HG02970 (cell line): Measurements from ENCODE around the gene STX8.
"Not testable (repeated sequence)": the region's sequence is repeated elsewhere in the genome, so short reads cannot be mapped to it uniquely, and the experiment has no call there.

ENCODE experiments used
- ATAC-seq: cut with Tn5 transposase; IDR thresholded peaks from one replicate; pipeline ENCODE4 v1.9.1; 2021; ENCODE audit warnings: mild to moderate bottlenecking, moderate library complexity, moderate number of reproducible peaks; ENCODE audit not compliant: unreplicated experiment, low FRiP score

STX8 gene

DNA sequence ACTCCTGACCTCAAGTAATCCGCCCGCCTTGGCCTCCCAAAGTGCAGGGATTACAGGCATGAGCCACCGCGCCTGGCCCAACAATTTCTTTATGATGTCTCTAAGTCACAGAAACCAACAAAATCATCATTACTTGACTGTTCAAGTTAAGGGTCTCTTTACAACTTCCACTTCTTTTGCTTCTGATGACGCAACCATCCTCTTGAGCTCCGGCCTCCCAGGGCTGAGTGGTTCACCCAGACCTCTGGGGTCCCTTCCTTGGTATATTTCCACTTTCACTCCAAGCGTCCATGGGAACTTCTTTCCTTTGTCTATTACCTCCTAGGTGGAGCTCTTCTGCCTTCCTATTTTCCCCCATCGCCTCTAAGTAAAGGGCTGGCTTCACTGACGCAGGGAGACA lies 300.6 kb downstream of the STX8 start:
- no peak for ATAC-seq

DNA sequence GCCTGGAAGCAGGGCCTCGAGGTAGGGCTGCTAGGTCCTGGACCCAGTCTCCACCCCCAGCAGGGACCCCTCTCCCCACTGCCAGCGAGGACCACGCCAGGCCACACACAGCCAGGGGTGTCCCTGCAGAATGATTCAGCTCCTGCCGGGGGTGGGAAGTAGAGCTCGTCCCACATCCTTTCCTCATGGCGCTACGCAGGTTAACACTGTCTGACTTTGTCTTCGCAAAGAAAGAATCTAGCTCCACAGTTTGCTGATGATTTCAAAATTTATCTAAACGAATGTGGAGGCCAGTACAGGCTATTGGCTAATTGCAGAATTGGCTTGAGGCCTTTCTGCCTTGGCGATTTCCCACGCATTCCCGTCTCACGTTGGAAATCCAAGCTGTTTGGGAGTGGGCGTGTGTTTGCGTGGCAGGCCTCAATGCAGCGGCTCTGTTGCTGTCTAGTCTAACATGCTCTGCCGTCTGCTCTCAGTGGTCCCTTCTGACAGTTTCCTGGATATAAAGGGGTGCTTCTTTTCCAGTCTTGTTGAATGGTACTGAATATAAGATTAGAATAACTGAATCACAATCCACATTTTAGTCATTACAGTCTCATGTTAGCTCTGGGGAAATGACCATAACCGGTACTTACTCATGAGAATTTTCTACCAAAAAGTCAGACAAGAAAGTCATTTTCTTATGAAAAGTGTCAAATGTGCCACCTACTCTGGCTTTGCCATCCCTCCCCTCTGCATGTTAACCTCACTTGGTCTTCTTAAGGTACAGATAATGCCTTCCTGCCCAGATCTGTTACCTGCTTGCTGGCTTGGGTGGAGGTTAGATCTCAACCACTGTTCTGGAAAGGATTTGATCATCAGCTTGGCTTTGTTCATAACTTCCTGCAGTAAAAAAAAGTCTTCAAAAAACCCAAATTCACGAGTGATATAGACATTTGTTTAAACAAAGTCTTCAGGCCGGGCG lies 301.9 kb downstream of the STX8 start:
- no peak for ATAC-seq

DNA sequence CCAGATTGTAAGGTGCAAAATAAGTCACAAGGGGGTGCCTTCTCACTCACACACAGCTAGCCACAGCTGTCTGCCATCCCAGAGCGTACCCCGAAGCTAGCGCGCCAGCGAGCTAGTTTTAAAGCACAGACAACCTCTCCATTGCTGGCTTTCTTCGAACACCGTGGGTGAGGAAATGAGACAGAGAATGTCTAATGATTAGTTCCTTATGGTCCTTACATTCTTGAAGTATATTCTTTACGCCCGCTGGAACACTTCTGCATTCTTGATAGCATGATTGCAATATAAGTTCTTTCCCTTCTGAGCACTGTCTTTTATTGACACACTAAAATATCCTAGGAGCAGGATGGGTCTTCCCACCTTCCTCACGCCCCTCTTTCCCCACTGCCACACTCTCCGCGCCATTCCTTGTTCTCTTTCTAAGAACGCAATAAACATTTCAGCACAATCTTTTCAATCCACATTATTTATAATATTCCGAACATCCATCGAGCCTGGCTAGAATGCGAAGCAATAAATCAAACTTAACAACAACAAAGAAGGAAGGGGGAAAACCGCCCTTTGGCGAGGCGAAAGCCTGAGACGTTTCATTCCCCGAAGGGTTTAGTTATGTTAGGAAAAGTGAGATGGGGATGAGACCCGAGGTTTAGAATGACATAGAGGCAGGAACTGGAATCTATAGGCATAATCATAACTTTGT lies 303.0 kb downstream of the STX8 start:
- ATAC-seq = no peak

DNA sequence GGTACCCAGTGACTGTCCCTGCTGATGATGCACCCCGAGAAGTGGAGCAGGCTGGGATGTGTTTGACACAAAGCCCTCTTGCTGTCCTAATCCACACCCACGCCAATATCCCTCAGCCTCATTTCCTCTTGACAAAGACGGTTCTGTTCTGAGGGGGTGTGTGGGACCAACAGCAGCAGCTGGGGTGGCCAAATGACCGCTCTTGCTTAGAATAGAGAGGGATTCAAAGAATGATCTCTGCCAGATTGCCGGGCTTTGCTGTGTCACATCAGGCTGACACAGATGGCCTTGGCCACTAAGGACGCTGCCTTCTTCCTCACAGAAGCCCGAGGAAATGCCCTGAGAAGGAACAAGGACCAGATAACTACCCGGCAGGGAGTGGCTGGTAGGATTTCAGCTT lies 303.6 kb downstream of the STX8 start:
- no peak for ATAC-seq

DNA sequence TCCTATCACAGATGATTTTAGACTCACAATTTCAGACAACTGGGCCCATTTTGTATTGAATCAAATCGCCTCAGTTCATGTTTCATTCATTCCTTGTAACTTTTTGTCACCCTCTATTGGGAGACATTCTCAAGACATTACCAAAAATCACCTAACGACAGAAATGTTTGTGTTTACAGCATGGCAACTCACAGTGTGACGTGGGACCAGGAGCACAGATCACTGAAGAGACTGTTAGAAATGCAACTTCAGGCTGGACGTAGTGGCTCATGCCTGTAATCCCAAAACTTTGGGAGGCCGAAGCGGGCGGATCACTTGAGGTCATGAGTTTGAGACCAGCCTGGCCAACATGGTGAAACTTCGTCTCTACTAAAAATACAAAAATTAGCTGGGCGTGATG lies 304.7 kb downstream of the STX8 start:
- no peak for ATAC-seq

DNA sequence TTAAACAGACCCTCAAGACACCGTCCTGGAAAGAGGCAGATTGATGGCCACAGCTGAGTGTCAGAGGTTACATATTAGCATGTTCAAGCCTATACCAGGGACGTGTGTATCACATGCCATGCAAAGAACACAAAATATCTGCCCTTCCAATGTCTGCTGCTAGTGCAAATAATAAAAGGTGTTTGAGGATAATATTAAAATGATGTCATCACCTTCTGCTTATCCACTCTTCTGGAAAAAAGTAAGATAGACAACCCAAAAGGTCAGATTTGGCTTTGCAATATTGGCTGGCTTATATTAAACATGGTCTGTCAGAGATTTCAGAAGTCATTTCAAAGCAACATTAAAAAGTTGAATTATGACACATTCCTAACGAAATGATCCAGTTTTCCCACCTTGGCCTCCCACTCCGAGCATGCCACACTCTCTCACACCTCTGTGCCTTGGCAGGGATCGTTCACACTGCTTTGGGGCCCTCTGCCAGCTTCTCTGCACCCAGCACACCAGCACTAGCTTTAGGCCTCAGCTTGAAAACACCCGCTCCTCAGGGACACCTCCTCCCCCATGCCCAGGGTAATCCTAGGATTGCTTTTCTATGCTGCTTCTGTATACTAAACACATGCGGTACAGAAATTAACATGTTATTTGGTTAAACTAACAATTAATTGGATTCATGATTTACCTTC lies 306.1 kb downstream of the STX8 start:
- ATAC-seq = no peak

DNA sequence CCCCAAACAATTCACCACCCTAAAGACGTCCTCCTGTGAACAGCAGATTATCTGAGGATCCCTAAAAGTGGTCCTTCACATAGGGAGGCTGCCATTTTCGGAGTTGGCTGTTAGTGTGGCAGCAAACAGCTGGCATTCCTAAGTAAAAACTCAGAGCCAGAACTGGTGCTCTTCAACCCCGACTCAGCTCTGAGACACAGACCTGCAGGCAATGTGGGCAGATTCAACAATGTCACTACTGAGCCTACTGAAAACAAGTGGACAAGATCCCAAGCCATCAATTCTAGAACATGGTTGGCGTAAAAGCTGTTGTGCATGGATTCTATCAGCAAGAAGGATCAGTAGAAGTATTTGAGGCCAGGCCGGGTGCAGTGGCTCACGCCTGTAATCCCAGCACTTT lies 307.1 kb downstream of the STX8 start:
- ATAC-seq = no peak

DNA sequence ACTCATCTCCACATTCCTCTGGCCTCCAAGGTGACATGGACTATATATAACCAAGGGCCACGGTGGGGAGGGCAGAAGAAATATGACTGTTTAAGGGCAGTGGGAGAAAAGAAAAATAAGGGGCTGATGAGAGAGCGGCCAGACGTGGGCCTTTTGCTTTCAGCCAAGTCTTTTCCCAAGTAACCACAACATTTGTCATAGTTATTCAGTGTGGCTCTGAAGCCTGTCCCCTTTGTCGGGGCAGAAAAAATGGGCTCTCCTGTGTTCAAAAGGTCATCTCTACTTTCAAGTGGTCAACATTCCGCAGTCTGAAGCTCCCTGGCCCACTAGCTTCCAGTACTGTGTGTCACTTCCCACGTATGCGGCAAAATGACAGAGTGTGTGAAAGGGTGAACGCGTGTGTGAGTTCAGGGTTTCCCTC lies 308.9 kb downstream of the STX8 start:
- no peak for ATAC-seq

DNA sequence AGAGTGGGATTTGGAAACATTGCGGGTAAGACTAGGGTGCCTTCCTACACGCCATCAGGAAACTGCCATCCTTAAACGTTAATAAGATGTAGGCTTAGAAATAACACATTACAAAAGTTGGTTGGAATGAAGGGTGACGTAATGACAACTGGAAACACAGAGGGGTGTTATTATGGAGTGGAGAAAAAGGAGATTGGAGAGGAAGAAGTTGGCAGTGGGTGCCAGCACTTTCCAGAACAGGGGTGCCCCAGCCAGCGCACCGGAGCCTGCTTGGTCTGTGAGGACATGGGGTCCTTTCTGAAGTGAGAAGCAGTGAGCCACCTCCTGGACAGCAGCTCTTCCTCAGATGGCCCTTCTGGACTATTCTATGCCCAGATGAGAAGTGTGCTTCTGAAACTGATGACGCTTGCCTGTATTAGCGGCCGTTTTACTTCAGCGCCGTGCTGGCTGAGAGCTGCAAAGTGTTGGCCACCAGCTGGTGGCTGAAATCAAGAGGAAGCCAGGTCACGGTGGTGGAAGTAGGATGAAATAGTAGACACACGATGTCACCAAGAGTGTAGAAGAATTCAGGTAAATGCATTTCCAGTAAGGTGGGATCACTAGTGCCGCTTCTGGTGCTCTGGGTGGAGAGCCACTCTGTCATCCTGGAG lies 309.5 kb downstream of the STX8 start:
- ATAC-seq = no peak

DNA sequence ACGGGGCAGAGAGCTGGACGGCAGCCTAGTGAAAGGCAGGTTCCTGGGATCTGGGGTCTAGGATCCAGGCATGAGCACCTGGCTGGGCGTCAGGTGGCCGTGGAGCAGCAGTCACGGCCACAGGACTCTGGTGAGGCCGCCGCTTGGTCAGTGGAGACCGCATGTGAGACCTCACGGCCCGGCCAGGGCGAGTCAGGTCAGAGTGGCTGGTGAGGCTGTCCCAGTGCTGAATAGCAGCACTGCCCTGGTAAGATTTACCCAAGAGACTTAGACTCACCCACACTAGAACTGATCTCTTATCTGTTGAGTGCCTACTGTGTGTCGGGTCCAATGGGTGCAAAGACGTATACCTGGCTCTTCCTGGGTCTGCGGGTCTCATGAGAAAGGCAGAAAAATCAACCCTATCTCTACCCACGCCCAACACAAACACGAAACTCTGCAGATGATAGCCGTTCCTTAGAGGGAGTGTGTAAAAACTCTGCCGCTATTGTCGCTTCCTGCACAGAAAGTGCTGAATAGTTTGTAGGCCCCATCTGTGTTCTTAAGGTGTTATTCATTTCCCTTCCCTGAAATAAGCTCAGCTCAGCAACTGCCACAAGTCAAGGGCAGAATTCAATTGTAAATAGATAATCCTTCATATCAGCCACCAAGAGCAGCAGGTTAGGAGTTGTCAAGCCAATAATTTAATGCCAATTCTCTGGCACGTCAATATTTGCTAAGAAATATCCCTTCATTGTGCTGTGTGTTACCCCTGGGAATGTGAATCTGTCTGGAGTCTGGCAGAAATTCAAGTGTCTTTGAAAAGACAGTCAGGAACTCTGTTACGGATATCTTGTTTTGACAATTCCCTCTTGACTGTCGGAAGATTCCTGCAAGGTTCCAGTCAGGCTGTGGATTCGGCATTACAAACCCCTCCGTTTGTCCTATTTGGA lies 314.3 kb downstream of the STX8 start:
- ATAC-seq = no peak

DNA sequence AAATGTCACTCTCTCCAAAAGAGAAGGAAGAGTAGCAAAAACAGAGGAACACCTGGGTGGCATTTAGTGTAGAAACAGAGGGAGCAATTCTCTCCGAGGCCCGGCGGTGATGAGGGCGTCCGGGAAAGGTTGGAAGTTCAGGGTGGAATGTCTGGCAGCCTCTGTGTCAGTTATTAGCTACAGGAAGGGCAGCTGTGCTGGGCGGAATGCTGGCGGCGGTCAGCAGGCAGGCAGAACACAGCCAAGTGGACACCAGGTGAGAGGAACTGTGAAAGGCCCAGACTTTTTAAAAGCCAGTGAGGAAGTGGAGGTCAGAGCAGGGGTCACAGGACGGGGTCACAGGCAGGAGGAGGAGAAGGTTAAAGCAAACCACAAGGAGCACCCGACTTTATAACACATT lies 316.2 kb downstream of the STX8 start:
- ATAC-seq = no peak

DNA sequence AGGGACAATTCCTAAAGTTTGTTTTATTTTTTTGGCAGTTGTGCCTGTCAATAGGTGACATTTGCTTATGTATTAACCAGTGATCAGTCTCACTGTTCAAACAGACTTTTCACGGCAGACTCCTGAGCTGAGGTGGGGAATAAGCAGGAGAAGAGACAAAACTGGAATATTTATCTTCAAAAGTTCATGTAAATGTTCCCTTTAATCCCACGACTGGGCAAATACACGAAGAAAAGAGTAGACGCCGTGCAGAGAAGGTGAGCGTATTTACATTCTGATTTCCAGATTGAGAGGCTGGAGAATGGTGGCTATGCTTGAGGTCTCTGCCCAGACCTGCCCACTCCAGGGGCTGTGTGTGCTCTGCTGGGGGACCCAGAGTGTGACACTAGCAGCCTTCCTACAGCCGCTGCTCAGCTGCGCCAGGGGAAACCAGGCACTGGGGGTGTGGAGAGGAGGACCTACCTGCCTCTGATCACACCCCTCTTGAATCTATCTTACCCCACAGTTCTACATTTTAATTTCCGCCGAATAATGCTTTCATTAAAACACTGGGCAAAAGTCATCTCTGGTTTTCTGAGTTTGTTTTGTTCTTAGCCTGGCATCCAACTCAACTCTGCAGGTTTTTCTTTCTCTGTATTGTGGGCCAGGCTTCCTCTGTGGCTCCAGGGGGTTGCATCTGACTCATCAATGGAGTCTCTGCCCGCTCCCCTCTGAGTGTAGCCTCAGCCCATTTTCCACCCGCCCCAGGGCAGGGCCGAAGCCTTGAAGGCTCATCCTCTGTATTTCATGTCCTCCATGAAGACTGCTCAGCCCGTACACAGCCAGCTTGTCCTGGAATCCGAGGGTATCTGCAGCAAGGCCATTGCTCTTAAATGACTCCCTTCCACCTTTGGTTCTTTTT lies 317.3 kb downstream of the STX8 start:
- ATAC-seq = no peak

DNA sequence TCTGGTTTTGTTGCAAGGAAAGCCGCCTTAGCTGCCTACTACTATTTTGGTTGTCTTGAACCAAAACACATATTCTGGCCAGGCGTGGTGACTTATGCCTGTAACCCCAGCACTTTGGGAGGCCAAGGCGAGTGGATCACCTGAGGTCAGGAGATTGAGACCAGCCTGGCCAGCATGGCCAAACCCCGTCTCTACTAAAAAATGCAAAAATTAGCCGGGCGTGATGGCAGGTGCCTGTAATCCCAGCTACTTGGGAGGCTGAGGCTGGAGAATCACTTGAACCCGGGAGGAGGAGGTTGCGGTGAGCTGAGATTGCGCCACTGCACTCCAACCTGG lies 318.0 kb downstream of the STX8 start:
- ATAC-seq = not testable (repeated sequence)

DNA sequence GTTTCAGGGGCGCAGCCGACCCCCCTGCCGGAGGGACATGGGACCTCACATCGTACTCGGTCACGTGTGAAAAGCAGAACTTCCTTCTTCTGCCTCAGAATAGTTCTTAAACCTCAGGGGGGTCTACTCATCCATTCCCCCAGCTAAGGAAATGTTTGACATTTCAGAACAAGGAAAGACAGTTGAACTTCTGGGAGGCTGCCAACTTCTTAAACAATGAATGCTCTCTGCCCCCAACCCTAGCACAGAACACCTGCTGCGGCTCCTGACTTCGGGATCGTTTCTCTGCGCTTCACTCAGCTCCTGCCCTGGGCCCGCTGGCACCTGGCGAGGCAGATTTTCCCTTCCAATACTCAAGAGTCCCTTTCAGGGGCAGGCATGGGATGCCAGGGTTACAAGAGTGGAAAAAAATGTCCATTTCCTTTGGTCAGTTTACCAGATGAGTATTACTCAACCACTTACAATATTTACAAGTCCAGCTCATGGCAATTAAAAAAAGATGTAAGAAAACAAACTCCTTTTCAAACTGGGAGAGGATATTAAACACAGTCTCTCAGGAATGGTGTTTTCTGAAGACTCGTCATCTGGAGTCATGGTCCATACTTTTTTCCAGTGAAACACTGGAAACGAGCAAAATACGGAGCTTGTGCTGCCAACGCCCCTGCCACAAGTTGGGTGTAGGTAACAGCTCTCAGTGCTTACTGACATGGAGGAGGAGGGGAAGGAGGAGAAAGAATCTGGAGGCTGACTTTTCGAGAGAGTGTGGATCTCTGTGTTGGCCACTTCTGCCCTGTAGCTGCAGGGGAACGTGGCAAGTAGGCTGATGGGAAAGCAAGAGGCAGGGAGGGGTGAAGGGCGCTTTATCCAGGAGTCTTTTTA lies 318.6 kb downstream of the STX8 start:
- no peak for ATAC-seq

DNA sequence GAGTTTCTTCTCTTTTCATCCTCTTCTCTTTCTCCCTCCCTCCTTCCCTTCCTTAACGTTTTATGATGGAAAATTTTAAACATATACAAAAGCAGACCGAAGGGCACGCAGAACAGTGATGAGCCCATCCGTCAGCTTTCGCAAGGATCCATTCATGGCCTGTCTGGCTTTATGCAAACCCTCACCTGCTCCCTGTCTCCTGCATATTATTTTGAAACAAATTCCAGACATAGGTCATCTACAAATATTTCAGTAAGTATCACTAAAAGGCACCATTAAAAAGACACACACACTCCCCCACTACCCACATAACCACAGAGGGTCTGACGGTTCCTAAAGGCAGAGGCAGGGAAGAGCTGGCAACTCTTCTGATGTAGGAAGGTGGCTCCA lies 319.3 kb downstream of the STX8 start:
- no peak for ATAC-seq

DNA sequence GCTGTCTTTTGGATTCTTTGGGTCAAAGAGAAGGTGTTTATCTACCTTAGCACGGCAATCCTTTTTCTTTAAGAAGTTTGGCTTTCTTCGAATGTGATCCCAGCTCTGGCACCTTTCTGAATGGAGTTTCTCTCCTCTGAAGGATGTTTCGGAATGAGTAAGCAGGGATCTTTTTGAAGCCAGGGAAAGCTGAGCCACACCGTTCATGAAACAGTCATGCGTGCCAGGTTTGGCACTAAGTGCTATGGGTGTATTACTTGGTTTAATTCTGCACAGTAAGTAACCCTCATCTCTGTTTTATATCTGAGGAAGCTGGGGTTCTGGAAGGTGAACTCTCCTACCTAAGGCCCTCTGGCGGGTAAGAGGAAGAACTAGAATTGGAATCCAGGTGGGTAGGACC lies 319.8 kb downstream of the STX8 start:
- ATAC-seq = no peak

DNA sequence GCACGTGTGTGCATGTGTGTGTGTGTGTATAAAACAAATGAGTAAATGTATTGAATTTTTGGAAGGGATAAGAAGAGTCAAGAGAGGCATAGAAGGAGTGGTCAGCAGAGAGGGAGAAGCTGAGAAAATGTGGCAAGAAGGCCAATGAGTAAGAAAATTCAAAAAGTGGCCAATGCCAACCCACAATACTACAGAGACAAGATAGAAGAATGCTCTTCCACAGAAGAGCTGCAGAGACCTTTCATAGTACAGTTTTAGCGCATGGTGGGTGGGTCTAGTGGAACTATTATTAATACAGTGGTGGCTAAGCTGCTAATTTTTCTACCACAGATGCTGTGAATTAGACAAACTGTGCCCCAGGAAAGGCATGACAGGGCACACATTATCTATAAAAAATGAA lies 320.8 kb downstream of the STX8 start:
- ATAC-seq = no peak

DNA sequence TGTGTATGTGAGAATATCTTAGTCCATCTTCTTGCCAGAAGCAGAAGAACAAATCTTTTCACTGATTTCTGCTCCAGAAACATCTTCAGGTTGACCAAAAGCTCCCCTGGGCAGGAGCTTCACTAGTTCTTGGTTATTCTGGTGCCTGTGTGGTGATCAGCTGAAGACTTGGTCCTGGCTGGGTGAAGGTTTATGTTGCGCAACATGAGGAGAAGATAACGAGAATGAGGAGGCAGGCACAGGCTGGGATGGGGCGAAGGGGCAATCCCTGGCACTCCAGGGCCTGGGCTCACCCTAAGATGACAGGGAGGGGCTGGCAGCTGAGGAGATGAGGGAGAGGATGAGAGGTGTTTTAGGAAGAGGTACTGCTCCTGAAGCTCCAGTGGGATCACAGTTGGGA lies 322.3 kb downstream of the STX8 start:
- ATAC-seq = no peak
